HG03139 (cell line): ENCODE measurements around the gene IL7R.

Experiments used
- ATAC-seq: cut with Tn5 transposase; IDR thresholded peaks from one replicate; pipeline ENCODE4 v1.9.1; 2021; ENCODE audit not compliant: unreplicated experiment

Gene IL7R

DNA sequence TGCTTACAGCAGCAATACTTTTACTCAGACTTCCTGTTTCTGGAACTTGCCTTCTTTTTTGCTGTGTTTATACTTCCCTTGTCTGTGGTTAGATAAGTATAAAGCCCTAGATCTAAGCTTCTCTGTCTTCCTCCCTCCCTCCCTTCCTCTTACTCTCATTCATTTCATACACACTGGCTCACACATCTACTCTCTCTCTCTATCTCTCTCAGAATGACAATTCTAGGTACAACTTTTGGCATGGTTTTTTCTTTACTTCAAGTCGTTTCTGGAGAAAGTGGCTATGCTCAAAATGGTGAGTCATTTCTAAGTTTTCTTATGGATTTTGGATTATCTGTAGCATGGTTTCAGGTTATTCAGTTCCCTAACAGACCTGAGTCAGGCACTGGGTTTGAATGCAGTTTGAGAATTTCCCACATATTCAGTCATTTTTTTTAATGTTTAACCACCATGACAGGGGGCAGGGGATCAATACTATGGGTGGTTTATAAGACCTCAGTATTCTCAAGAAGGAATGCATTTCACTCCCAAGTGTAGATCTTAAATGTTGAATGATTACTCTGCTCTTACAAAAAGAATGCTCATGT is at the start of gene IL7R:
Gene IL7R (plus strand): TSS at position 127 of the 587 bp plus-strand sequence. CDS start 87 bp downstream, at position 214.
- no peak for ATAC-seq

GRCh38 chr5:35810601-35811000 is 46.1 kb upstream of the IL7R start:
- no peak for ATAC-seq

DNA sequence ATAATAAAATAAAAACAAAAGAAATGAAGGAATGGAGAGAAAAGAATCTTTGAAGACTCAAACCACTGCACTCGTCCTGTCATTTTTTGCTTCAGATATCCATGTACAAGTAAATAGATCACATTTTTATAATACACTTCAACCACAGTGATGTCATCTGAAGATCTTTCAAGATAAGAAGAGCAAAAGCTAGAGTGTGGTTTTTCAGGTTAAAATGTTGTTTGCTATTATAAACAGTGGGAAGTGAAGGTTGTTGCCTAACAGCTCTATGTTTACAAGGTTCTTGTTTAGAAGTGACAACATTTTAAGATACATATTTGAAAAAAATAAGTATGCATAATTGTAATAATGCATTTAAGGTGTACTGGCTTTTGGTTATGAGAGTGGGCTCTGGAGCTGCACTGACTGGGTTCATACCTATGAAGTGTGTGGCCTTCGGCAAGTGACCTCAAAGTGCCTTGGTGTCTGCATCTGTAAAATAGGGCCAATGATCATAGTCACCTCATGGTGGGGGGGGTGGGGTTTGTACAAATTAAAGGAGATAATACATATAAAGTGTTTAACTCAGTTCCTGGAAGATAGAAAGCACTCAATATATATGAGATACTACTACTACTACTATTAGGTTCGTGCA is 45.5 kb upstream of the IL7R start:
- ATAC-seq: no peak

DNA sequence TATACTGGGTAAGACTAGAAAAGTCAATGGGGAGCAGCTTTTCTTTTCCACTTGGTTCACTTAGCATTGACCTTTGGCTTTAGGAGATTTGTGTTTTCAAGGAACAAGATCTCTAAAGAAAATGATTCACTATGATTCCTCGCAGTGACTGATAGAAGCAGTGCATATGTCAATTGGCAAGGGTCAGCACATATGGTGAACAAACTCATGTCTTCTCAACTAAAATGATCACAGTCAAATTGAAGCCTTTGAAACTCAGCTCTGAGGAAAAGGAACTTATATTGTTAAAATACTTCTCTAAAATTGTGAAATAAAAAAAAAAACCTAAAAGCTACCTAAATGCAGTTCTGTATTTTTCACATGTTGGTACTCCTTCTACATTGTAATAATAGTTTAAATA is 43.2 kb upstream of the IL7R start:
- no peak for ATAC-seq

DNA sequence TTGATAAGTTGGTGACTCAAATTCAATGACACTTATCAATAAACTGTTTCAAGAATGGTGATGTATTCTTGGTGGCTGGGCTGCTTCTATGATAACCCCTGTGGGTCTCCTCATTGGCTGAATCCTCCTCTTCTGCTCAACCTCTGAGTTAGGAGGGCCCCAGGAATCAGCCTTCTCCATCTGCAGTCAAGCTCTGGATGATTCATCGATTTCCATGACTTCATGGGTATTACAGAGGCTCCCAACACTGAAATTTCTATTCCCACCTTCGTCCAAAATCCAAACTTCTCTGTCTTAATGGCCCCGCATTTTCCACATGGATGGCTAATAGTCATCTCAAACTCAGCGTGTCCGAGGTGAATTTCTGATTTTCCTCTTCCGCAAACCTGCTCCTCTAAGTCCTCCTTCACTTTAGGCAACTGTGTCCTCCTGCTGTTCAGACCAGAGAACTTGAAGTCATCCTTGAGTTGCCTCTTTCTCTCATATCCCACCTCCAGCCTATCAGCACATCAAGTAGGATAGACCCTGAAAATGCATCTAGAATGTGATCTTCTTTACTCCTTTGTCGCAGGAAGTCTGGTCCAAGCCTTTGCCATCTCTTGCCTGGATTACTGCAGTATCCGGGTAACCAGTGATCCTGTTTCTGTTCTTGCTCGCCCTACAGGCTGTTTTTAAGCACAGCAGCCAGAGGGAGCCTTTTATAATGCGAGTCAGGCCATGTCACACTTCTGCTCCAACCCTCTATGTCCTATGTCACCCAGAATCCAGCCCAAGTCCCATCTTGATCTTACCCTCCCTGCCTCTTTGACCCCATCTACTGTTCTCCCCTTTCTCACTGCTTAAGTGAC is 41.4 kb upstream of the IL7R start:
- peak; percentile 85 for ATAC-seq

- ATAC-seq: no peak
Measured at GRCh38 chr5:35816881-35817521, 39.7 kb upstream of the IL7R start.

DNA sequence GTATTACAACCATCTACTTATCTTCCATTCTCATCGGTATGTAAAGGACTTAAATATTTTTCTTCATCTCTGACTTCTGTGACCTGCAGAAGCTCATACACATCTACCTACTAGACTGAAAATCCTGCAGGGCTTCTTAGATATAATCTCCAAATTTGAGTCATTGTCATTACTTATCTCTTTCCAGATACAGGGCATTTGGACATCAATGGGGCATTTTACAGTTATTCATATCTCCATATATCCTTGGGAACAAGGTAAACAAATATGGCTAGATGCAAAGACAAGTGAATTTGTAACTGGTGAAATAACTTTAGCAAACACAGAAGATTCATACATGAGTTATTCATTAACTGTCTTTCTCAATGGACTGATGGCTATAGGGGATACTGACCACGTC is 37.7 kb upstream of the IL7R start:
- no peak for ATAC-seq

DNA sequence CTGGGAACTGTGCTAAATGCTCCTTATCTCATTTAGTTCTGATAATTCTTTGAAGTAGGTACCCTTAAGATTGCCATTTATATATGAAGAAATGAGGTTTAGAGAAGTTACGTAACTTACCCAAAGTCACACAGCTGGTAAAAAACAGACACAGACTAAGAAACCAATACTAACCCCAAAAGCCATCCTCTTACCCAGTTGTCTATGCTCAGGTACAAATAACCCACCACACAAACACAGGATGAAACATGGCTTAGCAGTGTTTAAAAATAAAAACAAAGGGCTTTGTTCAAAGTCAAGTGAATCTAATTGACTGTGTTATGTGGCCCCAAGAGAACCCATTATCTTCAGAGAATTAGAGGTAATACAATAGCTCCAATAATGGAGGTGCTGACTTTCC is 37.0 kb upstream of the IL7R start:
- no peak for ATAC-seq

GRCh38 chr5:35820735-35821134 is 36.0 kb upstream of the IL7R start:
- no peak for ATAC-seq

DNA sequence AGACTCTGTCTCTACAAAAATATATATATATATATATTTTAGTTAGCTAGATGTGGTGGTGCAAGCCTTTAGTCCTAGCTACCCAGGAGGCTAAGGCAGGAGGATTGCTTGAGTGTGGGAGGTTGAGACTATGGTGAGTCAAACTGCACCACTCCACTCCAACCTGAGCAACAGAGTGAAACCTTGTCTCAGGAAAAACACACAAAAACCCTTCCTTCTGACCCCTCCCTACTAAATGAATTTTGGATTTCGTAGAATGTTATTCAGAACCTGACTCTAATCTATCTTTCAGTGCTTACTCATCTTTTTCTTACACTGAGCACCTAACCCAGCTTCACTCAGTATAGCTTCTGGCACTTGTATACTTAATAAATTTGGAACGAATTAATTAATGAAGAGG is 35.2 kb upstream of the IL7R start:
- ATAC-seq: no peak

DNA sequence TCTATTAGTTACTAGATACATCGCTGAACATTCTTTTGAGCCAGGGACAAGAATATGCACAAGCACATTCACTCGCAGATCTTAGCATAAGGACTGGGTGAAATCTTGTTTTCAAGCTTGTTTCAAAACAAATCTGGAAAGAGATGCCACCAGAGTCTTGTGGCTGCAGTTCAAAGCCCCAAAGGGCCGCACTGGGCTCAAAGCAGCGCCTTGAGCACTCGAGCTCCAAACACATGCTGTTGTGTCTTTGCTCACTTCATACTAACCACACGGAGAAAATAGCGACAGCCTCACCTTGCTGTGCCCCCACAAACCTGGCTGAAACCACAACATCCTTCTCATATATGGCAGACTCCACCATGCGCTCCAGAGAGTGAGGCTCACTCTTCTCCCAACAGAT is 34.2 kb upstream of the IL7R start:
- no peak for ATAC-seq

DNA sequence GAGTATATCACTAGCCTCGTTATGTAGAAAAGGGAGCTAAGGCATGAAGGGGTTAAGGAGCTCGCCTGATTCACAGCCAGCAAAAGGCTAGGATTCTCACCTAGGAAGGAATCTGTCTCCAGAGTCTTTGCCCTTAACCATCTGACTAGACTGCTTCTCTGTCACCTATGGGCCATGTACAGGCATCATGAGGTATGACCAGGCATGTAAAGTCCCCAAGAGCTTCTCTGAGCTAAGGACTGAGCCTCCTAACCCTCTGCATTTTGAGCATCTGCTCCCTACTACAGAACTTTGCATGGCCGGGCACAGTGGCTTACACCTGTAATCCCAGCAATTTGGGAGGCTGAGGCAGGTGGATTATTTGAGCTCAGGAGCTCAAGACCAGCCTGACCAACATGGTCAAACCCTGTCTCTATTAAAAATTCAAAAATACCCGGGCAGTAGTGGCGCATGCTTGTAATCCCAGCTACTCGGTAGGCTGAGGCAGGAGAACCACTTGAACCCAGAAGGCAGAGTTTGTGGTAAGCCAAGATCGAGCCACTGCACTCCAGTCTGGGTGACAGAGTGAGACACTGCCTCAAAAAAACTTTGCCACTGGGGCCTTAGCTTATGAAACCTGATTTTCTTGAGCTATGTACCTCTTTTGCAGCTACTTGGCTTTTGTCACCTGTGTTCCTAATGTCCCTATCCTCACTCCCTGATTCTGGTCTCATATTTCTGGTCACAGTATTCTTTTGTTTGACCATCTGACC is 33.2 kb upstream of the IL7R start:
- ATAC-seq: no peak

- ATAC-seq: no peak
Measured at GRCh38 chr5:35826056-35826455, 30.6 kb upstream of the IL7R start.

GRCh38 chr5:35826554-35826953 is 30.1 kb upstream of the IL7R start:
- ATAC-seq: no peak

- no peak for ATAC-seq
Measured at GRCh38 chr5:35828082-35828598, 28.6 kb upstream of the IL7R start.

- no peak for ATAC-seq
Measured at GRCh38 chr5:35830587-35830986, 26.1 kb upstream of the IL7R start.

DNA sequence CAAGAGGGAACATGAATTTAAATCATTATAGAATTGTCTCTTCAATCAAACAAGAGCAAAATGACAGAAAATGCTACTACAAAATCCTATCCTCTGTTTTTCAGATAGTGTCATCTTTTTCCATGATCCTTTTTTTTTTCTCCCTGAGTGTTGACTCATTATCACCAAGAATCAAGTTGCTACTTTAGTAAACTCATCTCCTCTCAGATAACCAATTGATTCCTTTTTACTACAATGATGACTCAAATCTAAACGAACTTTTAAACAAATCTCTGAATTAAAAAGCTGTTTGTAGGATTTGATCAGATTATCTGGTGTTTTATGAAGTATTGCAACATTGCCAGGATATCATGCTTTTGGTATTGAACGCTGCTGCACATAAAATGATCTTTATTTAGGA is 23.9 kb upstream of the IL7R start:
- ATAC-seq: no peak

DNA sequence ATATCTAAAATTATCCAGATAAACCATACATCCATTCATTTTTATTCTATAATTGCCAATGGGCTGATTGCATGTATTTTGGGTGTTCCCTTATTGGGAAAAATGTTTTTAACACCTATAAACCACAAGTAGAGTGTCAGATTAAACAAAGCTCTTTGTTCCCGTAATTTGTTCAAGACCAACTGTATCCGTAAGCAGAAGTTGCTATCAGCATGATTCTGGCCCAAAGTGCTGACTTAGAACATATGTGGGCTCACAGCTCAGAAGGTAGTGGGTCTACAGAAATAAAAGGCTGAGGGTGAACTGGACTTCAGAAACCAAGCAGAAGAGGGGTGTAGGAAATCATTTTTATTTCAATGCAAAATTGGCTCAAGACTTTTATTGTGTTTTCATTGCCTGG is 23.5 kb upstream of the IL7R start:
- no peak for ATAC-seq

DNA sequence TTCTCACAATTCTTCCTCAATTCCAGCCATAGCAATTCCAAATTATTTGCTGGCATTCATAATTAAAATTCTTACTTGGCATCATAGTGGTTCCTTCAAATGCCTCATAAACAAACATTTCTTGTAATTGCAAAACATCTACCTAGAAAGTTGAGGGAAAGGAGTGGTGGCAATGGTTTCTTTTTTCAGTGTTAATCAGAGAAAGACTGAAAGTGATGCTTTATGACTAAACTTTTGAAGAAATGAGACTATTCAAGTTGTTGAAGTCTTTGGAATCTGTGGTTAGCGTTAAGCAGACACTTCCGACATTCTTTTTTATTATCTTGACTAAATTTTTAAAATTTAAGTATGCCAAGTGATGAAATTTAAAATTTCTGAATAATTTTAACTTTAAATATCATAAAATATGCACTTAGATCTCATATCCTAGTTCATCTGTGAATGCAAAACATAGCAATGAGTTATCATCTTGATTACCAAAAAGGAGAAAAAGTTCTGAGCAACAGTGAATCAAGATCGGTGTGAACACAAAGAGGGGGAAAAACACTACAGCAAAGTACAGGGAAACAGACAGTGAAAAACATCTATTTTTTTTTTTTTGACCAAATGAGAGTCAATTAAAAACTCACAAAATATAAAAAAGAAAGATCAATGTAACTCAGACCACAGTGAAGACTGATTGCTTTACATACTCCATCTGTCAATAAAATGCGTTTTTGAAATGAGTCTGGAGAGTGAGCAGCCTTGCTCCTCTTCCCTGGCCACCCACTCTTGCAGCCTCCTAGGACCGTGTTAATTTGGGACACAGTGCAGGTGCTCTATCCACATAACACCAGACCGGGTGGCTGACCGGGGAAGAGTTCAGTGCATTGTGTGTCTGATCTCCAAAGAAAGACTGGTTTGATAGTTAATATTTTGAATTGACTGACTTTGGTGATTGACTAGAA is 20.6 kb upstream of the IL7R start:
- ATAC-seq: no peak
